HEK293T (cell line): ENCODE data around the gene KIAA0930.

Experiments
- CTCF ChIA-PET: fragments of 350-600 bp; formaldehyde crosslinking; extraction: SDS; loops from one replicate; lab custom pipeline; 2021; ENCODE audit warnings: antibody characterized with exemption, inconsistent platforms; lab: Yijun Ruan, JAX
- POLR2A ChIA-PET: fragments of 350-600 bp; formaldehyde crosslinking; extraction: SDS; loops from one replicate; lab custom pipeline; 2020; ENCODE audit warnings: antibody characterized with exemption, inconsistent platforms; lab: Yijun Ruan, JAX
- DNase-seq: peaks from one replicate; pipeline ENCODE4 v3.0.0; 2012; ENCODE audit warnings: mixed read lengths; ENCODE audit errors: extremely low spot score
- ARNT ChIP-seq: fragments of 450-650 bp; IDR thresholded peaks from 2 replicates; pipeline ENCODE4 v1.6.1; 2017; ENCODE audit warnings: mild to moderate bottlenecking
- BHLHE40 ChIP-seq: fragments of 450-650 bp; IDR thresholded peaks from 2 replicates; pipeline ENCODE4 v1.6.1; 2016; ENCODE audit warnings: mild to moderate bottlenecking, moderate library complexity, borderline replicate concordance
- CTBP1 ChIP-seq: fragments of 450-650 bp; IDR thresholded peaks from 2 replicates; pipeline ENCODE4 v1.6.1; 2016; ENCODE audit warnings: borderline replicate concordance
- ELF4 ChIP-seq: fragments of 450-650 bp; IDR thresholded peaks from 2 replicates; pipeline ENCODE4 v1.6.1; 2017; ENCODE audit warnings: antibody characterized with exemption
- FOXA1 ChIP-seq: fragments of 450-650 bp; IDR thresholded peaks from 2 replicates; pipeline ENCODE4 v1.6.1; 2016; ENCODE audit warnings: mild to moderate bottlenecking
- FOXK2 ChIP-seq: fragments of 450-650 bp; IDR thresholded peaks from 2 replicates; pipeline ENCODE4 v1.6.1; 2016; ENCODE audit warnings: mild to moderate bottlenecking
- FOXM1 ChIP-seq: fragments of 450-650 bp; IDR thresholded peaks from 2 replicates; pipeline ENCODE4 v1.6.1; 2017; ENCODE audit warnings: mild to moderate bottlenecking, borderline replicate concordance
- HDGF ChIP-seq: fragments of 450-650 bp; IDR thresholded peaks from 2 replicates; pipeline ENCODE4 v1.6.1; 2017; ENCODE audit warnings: antibody characterized with exemption, borderline replicate concordance
- L3MBTL2 ChIP-seq: fragments of 450-650 bp; conservative IDR thresholded peaks from 2 replicates; pipeline ENCODE4 v1.6.1; 2016; ENCODE audit warnings: mild to moderate bottlenecking
- LEF1 ChIP-seq: fragments of 450-650 bp; IDR thresholded peaks from 2 replicates; pipeline ENCODE4 v1.6.1; 2017; ENCODE audit warnings: mild to moderate bottlenecking, borderline replicate concordance
- NFRKB ChIP-seq: fragments of 450-650 bp; IDR thresholded peaks from 2 replicates; pipeline ENCODE4 v1.6.1; 2016; ENCODE audit warnings: mild to moderate bottlenecking, moderate library complexity
- SP1 ChIP-seq: fragments of 450-650 bp; IDR thresholded peaks from 2 replicates; pipeline ENCODE4 v1.6.1; 2017
- SUZ12 ChIP-seq: fragments of 450-650 bp; IDR thresholded peaks from 2 replicates; pipeline ENCODE4 v1.6.1; 2016; ENCODE audit warnings: mild to moderate bottlenecking
- TARDBP ChIP-seq: fragments of 450-650 bp; IDR thresholded peaks from 2 replicates; pipeline ENCODE4 v1.6.1; 2016
- ZNF384 ChIP-seq: fragments of 450-650 bp; IDR thresholded peaks from 2 replicates; pipeline ENCODE4 v1.6.1; 2016
- TF ChIP-seq, protein P1 (sequence below): fragments of 450-650 bp; IDR thresholded peaks from 2 replicates; pipeline ENCODE4 v1.6.1; 2016

Gene KIAA0930

DNA sequence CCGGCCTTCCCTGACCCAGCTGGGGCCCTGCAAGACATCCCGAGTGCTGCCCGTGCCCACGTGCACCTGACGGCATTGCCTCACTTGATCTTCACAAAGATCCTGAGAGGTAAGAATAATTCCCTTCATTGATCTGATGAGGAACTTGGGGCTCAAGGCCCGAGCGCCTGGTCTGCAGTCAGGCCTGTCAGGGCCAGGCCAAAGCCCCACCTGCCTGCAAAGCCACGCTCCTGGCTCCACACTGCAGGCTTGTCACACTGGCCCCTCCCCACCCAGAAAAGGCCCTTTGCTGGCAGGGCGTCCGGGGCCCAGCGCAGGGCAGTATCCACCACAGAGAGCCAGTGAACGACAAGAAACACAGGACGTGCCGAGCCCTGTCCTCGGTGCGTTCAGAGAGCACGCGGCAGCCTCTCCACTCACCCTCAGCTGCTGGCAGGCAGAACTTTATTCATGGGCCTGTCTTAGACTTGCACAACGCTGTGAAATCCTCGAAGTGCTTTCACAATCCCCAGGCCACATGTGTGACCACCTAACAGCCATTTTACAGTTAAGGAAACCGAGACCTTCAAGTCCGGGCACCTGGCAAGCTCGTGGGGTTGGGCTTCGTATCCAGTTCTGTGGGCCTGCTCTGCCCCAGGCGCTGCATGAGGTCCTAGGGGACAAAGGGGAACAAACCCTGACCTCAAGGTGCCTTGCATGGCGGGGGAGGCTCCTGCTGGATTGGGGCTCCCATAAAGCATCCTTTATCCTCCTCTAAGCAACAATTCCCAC, 14.8 kb downstream of the KIAA0930 start:
- CTCF ChIA-PET: interaction anchor here (0.8 kb wide), 1 partner anchor 15 kb away, joined by 3 read pairs; no protein-coding TSS in a partner anchor
- TF ChIP-seq CTBP1 (no peak), SUZ12 (no peak), ELF4 (no peak), ZNF384 (no peak), FOXA1 (no peak)
- POLR2A ChIA-PET: no interaction called here
- no peak for DNase-seq

DNA sequence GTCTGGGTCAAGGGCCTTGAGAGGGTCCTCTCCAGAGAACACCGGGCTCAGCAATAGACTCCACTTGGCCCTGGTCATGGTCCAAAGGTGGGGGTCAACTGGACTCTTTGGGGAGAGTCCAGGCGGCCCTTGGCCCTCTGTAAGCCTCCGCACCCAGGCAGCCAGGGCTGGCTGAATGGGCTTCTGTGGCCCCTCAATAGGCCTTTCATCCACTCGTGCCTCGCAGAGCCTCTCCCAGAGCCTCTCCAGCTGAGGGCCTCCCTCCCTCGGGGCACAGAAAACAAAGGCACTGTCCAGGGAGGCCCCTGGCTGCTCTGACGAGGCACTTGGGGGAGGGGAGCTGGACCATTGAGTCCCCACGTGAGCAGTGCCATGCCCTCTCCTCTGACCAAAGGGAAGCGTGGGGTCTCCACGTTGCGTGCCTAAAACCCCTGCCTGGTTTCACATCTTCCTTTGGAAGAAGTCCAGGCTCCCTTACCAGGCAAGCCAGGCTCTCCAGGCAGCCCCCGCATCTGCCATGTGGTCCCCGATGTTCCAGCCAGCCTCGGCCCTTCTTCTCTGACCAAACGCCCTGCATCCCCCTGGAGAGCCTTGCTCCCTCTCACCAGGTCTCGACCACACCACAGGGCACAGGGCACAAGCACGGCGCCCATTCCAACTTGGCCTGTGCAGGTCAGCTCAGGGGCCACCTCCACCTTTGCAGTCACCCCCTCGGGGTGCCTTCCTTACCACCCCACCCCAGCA, 15.5 kb downstream of the KIAA0930 start:
- DNase-seq: no peak
- TF ChIP-seq, protein P1, sequence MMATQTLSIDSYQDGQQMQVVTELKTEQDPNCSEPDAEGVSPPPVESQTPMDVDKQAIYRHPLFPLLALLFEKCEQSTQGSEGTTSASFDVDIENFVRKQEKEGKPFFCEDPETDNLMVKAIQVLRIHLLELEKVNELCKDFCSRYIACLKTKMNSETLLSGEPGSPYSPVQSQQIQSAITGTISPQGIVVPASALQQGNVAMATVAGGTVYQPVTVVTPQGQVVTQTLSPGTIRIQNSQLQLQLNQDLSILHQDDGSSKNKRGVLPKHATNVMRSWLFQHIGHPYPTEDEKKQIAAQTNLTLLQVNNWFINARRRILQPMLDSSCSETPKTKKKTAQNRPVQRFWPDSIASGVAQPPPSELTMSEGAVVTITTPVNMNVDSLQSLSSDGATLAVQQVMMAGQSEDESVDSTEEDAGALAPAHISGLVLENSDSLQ: no peak
- TF ChIP-seq SUZ12 (no peak), HDGF (no peak)
- ChIA-PET POLR2A (no interaction called here), CTCF (interaction anchor here (0.8 kb wide), 1 partner anchor 14 kb away, joined by 3 read pairs; no protein-coding TSS in a partner anchor)

DNA sequence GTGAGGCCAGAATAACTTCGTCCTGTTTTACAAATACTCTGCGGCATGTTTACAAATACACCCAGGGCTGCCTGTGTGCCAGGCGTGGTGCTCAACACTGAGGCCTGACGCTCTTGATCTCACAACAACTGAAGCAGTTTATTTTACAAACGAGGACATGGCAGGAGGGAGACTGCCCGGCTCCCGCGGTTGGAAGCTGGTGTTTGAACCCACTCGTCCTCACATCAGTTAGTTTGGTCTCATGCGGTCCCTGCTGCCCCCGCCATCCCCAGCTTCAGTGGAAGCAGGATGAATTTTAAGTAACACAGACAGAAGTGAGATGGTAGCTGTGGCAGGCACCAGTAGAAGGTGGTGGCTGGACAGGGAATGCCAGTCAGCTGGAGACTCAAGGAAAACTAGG, 16.4 kb downstream of the KIAA0930 start:
- CTCF ChIA-PET: no interaction called here
- POLR2A ChIA-PET: no interaction called here
- no peak for DNase-seq
- no peak for TF ChIP-seq SP1
- TF ChIP-seq FOXM1: no peak
- TF ChIP-seq, protein P1: no peak
- no peak for TF ChIP-seq SUZ12
- no peak for TF ChIP-seq CTBP1
- no peak for TF ChIP-seq BHLHE40
- TF ChIP-seq NFRKB: no peak
- no peak for TF ChIP-seq ARNT
- no peak for TF ChIP-seq L3MBTL2
- TF ChIP-seq TARDBP: no peak
- no peak for TF ChIP-seq ZNF384

DNA sequence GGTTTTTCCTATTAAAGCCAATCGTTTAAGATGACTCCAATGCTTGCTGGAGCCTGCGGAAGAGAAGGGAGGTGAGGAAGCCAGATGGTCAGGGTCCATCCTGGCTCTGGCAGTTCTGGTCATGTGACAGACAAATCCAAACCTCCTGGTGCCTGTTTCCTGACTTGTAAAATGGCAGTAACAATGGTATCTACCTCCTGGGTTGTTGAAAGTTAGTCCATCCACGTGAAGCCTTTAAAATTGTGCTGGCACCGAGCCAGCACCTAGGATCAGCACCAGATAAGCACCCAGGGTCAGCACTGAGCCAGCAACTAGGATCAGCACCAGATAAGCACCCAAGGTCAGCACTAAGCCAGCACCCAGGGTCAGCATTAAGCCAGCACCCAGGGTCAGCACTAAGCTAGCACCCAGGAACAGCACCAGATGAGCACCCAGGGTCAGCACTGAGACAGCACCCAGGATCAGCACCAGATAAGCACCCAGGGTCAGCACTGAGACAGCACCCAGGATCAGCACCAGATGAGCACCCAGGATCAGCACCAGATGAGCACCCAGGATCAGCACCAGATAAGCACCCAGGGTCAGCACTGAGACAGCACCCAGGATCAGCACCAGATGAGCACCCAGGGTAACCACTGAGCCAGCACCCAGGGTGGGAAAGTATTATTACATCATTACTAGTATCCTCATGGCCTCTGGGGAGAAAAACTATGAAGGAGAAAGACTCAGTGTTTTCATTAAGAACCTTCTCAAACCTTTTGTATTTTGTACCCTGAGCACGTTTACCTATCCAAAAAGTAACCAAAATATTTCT, 17.2 kb downstream of the KIAA0930 start:
- TF ChIP-seq ZNF384 (no peak), FOXA1 (no peak), ELF4 (no peak), ARNT (no peak), CTBP1 (no peak), FOXM1 (no peak), TARDBP (no peak), SP1 (no peak), LEF1 (no peak), FOXK2 (no peak)
- TF ChIP-seq, protein P1: no peak
- DNase-seq: no peak
- POLR2A ChIA-PET: no interaction called here
- CTCF ChIA-PET: interaction anchor here (0.7 kb wide), 1 partner anchor 673 kb away, joined by 3 read pairs; no protein-coding TSS in a partner anchor

DNA sequence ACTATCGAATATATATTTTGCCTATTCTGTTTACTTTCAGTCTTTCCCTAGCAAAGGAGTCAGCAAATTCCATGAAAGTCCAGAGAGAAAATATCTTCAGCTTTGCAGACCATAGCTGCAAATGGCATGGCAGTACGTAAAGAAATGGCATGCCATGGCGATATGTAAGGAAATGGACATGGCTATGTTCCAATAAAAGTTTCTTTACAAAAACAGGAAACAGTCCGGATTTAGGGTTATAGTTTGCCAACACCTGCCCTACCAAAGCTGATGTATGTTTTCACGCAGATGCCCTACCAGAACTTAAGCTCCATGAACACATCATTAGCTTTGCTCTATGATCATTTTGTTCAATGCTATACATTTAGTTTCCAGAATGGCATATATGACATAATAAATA, 19.5 kb downstream of the KIAA0930 start:
- ChIA-PET POLR2A (interaction anchor here (0.6 kb wide), 1 partner anchor 331 kb away, joined by 3 read pairs; no protein-coding TSS in a partner anchor), CTCF (interaction anchor here (0.6 to 2.2 kb wide), 2 partner anchors 12 to 43 kb away, joined by 3 to 7 read pairs; no protein-coding TSS in a partner anchor)
- DNase-seq: no peak
- no peak for TF ChIP-seq ZNF384
- no peak for TF ChIP-seq TARDBP
- no peak for TF ChIP-seq FOXM1
- no peak for TF ChIP-seq BHLHE40
- TF ChIP-seq HDGF: no peak
- no peak for TF ChIP-seq LEF1
- TF ChIP-seq FOXA1: no peak
- no peak for TF ChIP-seq L3MBTL2
- no peak for TF ChIP-seq FOXK2
- TF ChIP-seq SP1: no peak
- no peak for TF ChIP-seq SUZ12
- no peak for TF ChIP-seq ARNT
- TF ChIP-seq CTBP1: no peak
- no peak for TF ChIP-seq ELF4
- TF ChIP-seq NFRKB: no peak

DNA sequence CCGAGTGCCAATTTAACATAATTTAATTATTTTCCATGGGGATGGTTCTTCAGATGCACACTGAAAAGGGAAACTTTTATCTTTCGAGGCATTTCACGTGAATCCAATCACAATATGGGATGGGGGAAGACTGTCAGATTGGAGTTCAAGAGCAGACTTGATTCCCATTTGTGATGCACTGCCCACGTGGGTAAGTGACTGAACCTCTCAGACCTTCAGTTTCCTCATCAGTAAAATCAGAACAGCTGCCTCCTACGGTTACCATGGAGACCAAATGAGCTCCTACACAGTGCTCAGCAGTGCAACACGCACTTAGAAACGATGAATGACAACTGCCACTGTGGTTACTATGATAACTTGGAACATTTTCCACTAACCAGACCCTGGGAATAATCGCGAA, 21.7 kb downstream of the KIAA0930 start:
- POLR2A ChIA-PET: no interaction called here
- no peak for DNase-seq
- TF ChIP-seq HDGF (no peak), FOXM1 (no peak), L3MBTL2 (no peak), NFRKB (no peak), ARNT (no peak), CTBP1 (no peak), FOXK2 (no peak), BHLHE40 (no peak), ELF4 (no peak), FOXA1 (no peak), TARDBP (no peak), LEF1 (no peak), SP1 (no peak), ZNF384 (no peak), SUZ12 (no peak)
- TF ChIP-seq, protein P1: no peak
- CTCF ChIA-PET: no interaction called here
